SKM-1 treated with dmso at 0.1 percent for 144 hours (cell line): ENCODE data around the gene SEMA5B.
A peak's percentile ranks its signal among the peaks of the same experiment; 100 is the strongest.

Source experiments
- DNase-seq: peaks from one replicate; lab custom pipeline; 2025; ENCODE audit not compliant: unreplicated experiment; lab: John Stamatoyannopoulos, UW

Gene SEMA5B

DNA sequence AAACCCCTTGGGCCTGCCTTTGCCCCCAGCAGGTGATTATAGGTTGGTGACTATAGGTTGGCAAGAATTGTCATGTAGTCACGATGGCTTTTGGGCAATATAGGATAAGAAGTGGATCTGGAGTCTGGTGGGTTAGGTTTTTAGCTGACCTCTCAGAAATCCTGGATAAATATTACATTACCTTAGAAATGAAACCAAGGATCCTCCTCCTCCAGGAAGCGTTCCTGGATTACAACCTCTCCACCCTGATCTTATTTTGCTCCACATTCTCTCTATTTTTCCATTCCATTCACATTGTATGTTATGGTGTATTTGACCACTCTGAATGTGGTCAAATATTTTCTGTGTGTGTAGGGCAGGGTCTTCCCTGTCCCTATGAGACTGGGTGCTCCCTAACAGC, 82.3 kb downstream of the SEMA5B start:
- DNase-seq = no peak

DNA sequence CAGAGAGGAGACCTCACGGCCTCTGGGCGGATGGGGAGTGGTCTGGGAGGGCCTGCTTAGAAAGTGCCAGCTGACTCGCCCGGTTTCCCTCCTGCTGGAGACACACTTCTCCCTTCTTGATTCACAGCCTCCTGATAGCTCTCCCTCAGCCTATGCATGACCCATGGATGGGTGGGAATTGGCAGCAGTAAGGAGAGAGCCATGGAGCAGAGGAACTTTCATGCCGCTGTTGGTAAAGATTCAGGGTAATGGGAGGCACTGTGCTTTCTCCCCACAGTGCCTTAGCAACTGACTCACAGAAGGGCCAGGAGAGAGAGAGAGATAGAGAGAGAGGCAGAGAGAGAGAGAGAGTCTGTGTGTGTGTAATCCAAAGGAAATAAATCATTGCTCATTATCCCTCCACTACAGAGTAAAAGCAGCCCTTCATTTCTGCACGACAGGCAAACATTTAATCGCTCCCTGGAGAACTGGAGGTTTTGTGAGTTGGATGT, 82.8 kb downstream of the SEMA5B start:
- no peak for DNase-seq

DNA sequence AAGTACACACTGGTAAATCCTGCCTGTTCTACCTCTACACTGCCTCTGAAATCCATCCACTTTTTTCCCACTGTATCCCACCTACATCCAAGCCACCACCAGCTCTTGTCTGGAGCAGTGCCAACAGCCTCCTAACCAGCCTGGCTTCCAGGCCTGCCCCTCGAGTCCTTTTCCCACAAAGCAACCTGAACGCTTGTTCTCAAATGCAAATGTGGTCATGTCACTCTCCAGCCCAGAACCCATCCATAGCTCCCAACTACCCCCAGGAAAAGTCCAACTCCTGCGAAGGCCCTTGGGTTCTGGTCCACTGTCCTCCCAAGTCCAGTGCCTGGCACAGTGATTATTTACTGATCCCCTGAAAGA, 83.8 kb downstream of the SEMA5B start:
- no peak for DNase-seq

DNA sequence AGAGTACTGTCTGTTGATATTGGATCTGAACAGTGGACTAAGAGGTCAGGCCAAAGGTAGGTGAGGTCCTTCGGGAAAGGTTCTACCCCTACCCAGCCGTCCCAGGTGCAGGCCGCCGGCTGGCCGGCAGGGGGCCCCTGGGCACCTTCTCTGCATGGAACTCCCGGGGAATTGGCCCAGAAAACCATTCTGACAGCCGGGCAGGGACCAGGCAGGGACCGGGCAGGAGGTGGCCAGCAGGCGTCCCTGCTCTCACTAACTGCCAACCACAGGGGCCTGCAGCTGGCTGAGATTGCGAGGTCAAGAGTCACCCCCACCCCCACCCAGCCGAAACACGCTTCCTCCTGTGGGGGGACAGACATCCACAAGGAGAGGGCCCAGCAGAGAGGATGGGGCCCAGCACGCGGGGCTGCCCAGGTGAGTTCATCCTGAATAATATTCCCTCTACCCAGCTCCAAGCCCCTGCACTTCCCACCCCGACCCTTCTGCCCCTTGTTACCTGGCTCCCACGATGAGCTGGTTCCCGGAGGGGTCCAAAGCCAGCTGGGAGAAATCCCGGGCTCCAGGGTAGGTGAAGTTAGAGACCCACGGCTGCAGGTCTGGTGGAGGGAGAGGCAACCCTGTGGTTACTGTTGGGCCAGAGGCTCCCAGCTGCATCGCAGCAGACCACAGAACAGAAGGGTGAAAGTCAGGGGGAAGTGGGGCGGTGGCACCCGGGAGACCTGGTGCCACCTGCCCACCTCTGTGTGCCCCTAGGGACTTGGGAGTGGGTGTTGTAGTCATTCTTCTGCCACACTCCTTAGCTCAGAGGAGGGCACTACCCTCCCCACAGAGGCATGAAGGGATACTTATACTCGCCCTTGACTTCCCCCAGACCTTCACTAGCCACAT, 84.4 kb downstream of the SEMA5B start:
- DNase-seq = peak; percentile 5

DNA sequence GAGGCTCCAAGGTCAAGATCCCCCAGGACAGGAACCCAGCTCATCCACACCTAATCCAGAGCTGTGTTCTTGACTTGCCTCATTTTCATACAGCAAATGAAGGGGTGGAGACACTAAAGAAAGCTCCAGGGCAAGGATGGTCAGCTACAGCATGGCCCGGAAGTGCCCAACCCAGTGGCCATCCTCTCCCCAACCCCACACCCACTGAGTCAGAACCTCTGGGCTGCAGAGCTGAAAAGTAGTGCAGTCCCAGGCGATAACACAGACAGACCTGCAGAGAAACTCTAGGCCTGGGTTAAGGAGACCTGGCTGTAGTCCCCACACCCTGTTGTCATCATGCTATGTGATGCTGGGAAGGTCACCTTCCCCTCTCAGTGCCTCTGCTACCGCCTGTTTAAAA, 85.3 kb downstream of the SEMA5B start:
- no peak for DNase-seq

DNA sequence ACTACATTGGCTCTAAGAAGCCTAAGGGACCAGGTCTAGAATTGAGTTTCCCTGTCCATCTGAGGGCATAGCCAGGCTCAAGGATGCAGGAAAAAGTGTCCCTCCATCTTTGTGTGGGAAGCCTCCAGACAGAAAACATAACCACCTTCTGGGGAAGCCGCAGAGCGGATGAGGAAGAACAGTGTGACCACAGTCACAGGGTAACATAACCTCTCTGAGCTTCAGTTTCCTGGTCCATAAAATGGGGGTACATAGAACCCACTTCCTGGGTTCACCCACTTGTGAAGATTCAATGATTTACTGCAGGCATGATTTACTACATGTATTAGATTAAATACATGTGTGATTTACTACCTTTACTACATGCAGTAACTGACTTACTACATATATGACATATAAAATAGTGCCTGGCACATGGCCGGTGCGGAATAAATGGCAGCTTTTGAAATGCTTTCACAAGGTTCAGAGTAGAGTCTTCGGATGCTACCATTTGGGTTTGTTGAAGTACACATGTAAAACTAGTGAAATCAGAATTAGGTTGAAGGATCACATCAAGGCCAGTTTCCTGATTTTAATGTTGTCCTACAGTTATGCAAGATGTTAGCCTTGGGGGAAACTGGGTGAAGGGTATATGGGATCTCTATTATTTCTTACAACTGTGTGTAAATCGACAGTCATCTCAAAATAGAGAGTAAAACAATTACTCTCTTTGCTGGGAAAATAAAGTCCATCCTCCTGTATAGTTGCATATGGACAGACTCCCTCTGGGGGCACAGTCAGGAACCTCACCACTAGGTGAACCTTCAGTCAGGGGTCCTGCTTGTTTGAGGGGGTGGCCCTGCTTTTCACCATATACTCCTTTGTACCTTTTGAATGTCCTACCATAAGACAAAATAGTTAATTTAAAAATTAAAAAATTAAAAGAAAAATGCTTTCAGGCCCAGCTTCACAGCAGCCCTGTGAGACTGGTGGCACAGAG, 86.0 kb downstream of the SEMA5B start:
- no peak for DNase-seq

DNA sequence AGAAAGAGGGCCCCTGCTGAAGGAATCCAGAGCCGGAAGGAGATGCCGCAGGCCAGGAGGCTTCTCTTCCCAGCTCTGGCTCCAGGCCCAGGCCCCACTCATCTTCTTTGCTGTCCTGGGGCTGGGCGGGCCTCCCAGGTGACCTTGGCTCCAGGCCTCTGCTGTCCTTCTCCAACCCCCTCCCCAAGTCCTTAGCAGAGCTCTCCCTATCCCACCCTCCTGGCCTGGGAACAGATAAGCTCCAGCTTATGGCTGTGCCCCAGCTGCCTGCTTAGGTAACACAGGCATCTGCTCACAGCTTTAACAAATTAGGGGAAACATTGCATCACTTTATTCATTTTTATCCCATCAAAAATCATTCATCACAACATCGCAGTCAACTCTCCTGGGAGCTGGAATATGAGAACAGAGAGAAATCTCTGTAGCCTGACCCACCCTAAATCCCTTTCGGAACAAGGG, 86.9 kb downstream of the SEMA5B start:
- DNase-seq = no peak

DNA sequence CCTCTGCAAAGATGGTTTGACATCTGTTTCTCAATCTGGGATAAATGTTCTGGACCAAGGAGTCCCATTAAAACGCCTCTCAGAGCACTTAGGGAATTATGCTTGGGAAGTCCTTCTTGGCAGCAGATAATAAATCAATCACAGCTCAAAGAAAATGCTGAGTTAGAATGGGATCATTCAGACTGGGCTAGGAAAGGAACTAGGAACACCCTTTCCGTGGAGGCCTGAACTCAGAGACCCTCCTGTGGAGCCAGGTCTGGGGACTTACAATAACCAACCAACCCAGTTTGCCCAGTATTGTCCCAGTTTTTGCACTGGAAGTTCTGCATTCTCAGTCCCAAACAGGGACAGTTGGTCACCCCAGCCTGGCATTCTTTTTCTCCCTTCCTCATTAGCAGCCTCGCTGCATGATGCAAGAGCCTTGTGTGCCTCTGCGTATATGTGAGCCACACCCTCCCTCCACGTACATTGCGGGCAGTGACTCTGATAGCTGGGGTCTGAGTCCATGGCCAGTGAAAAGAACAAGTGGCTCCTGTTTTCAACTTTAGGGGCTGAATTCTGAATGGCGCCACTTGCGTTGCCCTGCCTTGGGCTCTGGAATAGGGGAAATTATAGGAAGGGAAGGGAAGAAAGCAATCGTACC, 88.7 kb downstream of the SEMA5B start:
- DNase-seq = peak; percentile 10

DNA sequence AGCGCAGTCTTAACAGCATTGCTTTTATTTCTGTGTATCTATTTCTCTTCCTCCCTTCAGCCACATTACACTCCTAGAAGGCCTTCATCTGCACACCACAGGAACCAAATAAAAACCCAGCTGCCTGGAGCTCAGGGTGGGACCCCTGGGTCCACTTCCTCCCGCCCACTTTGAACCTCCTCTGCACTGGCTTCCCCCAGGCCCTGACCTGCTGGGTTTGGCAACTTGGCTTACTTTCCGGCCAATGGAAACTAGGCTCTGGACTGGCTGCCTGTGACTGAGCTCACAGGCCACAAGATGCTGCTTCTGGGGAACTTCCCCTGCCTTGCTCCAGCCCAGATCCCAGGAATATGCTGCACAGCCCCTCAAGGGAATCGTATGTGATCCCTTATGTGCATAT, 89.8 kb downstream of the SEMA5B start:
- DNase-seq = no peak

DNA sequence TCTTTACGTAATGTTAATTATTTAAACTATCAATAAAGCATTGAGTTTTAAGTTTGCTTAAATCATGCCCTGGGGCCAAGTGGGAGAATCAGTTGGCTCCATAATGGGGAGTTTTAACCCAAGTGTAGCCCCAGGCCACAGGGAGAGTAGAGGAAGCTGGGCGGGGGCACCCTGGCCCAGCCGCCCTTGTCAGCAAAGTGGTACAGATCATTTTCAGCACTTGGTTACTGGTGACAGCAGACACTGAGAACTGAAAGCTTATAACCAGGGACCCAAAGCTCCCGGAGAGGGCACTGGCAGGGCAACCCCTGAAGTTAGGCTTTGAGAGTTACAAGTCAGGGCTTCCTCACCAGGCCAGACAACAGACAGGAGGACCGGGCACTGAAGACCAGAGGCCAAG, 90.6 kb downstream of the SEMA5B start:
- DNase-seq = no peak

DNA sequence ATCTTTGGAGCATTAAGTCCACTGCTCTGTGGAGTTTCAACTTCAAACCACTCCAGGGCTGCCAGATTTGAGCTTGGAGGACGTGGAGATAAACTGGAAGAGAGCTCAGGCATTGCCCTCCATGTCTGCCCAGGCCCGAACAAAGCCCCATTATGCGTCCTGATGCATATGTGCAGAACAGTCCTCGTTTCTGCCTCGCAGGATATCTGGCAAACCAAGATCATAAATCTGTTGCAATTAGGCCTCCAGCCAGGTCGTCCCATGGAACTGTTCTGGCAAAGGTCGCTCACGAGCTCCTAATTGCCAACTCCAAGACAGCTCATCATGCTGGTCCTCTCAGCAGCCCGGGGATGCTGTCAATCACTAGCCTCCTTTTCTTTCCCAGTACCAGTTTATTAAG, 91.2 kb downstream of the SEMA5B start:
- DNase-seq = no peak

DNA sequence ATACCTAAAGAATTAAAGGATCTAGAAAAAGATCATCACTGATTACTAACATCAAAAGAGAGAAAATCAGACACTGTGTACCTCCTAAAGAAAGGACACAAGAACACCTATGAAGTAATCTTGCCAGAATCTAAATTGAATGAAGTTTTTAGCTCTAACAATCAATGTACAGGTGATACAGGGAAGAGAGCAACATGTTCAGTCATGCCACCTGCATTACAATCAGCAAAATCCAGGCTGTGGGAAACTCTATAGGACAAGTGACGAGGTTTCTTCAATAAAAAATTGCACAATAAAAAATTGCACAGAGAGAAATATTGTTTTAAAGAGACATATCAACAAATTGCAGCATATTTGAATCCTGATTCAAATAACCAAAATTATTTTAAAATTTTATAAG, 93.3 kb downstream of the SEMA5B start:
- DNase-seq = no peak

DNA sequence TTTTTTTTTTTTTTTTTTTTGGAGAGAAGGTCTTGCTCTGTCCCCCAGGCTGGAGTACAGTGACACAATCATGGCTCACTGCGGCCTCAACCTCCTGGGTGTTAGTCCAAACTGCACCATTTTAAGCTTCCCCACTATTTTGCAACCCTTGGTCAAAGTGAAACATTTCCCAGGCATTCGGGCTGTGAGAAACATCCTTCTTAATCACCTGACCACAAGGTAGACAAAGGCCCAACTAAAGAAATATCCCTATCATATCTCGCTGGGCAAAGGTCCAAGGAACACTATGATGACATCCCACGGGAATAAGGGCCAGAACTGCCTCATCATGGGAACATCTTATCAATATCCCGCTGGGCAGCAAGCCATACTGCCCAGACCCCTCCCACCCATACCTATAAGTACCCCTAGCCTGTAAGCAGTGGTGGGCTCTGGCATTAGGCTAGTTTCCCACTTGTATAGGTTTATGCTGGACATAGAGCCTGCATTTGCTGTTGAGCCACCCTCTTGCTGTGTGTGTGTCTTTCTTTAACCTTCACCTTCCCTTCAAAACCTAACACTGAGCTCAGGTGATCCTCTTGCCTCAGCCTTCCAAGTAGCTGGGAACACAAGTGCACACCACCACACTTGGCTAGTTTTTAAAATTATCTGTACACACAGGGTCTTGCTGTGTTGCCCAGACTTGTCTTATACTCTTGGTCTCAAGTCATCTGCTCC, 95.2 kb downstream of the SEMA5B start:
- no peak for DNase-seq

DNA sequence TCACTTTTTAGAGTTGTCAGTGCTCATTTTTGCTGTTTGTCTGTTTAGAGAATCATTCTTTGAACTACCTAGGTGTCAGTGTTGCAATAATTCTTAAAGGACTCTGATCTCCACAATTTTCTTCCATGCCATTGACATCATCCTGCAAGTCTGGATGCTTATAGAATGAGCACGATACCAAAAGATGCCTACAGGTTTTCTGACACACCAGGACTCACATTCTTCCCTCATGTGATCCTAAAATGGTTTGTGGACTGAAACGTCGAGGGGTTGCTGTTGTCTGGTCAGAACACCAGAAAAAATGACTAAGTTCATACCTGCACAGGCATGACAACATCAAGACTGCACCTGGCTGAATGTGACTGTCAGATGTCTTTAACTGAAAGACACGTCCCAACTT, 95.9 kb downstream of the SEMA5B start:
- DNase-seq = no peak

DNA sequence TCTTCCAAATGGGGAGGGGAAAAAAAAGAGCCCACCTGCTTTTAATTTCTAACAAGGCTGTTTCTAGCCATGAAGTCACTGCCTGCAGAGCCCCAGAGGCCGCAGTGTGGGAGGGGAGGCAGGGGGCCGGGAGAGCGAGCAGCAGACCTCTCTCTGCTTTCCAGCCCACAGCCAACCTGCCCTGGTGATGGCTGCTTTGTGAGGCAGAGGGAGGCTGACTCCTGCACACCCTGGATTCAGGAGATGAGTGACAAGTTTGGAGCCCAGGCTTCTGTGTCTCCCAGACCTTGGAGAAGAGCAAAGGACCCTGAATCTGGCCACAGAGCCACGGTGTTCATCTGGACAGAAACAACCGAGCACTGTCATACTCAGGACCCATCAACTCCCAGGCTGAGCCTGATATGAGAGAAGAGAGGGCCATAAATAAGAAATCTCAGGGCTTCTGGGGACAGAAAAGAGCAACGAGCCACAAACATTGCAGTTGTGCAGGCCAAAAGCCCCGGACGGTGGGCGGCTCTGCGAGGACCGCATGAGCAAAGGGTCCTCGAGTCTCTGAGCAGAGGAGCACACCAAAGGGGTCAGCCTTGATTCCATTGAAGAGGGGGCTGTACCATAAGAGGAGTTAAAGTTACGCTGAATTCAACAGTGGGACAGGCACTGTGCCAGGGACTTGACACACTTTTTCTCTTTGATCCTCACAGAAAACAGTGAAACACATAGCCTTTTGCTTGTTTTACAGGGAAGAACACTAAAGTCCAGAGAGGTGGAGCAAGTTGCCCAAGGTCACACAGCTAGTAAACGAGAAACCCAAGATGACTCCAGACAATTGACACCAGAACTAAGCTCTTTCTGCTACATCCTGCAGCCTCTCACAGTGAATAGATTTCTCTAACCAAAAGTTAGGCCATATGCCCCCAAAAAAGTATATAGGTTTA, 97.2 kb downstream of the SEMA5B start:
- no peak for DNase-seq

DNA sequence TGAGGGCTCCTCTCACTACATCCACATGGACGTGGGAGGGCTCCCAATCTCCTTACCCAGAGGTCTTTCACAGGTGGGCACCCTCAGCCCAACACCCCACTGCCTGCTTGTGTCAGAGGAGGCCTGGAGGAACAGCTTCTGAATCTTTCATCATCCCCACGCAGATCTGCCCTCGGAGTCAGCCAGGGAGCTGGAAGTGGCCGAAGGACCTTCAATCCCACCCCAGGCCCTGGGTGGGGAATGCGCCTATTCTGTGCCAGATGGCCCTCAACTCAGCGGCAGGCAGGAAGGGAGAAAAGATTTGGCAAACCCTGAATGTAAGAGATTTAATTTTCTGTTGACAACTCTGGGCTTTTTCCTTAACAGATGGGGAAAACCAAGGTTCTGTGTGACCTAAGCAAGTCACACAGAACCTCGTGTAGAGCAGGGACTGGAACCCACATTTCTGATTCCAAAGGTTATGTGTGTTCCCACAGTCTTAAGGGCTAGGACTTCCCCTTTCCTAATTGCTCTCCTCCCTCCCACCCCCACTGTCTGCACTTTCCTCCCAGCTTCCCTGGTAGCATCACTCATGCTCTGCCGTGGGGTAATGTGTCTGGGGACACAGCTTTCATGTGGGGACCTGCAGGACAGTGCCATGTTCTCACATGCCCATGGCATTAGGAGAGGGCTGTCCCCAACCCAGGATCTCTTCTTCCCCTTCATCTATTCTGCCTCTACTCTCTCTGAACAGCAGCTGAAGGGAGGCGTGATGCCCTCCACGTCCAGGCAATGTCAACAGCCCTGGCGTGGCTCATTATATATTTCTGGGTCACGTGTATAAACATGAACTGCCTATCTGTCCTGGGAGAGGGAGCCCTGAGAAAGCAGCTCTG, 98.1 kb downstream of the SEMA5B start:
- DNase-seq = no peak

DNA sequence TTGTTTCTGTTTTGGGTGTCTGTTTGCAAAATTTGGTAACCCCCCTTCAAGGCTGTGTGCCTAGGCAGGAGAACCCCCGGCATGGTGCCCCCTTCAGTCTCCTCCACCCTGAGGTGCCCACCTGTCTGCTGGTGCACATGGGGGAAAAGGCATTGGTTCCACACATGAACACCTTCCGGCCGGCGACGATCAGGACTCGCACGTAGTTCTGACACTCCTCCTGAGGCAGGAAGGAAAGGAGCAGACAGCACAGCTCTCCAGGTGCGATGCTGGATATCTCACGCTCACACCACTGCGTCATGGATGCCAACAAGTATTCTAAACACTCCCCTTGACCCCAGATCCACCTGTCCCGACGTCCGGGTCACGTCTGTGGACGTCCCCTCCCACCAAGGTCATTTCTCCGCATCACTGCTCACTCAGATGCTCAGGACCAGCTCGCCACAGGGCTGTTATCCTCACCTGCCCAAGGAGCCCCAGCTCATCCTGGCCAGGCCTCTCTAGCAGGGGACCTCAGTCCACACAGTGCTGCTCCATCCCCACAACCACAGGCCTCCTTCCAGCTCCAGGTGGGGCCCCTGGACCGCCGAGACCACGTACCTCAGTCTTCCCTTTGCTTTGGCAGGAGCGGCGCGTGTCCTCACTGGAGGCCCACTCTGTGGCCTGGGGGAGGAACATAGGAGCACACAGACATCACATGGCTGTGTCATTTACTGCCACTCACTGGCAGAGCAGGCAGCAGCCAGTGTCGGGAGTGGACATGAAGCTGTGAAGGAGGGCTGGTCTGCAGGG, 99.0 kb downstream of the SEMA5B start:
- DNase-seq = no peak

DNA sequence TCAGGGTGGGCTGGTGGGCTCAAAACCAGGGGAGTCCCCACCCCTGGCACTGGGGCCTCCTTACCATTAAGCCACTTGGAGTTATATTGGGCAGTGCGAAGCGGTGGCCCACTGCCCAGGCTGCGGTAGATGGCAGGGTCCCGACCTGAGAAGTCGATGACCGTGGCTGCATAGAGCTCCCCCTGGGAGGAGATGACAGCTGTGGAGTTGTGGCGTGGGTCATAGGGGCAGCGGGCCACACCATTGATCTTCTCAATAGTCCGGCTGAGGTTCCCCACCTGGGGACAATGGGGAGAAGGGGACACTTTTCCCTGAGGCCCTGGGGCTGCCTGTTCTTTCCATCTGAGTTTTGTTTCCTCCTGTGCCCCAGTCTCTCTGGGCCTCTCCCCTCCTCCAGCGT, 99.8 kb downstream of the SEMA5B start:
- DNase-seq = no peak
